SJCRH30 (cell line): ENCODE measurements around the gene B9D2. TPM values are rescaled to one million over a fixed set of nuclear protein-coding genes. Genes with fewer than 3 reads are reported as not detected.
A peak's percentile ranks its signal among the peaks of the same experiment; 100 is the strongest.
"Not testable (repeated sequence)": the region's sequence is repeated elsewhere in the genome, so short reads cannot be mapped to it uniquely, and the experiment has no call there.

Experiments used
- DNase-seq, 2 experiments: peaks; one replicate each; pipeline ENCODE4 v3.0.0-alpha.2; 2015 to 2020
- H3K27ac ChIP-seq: fragments of 250-450 bp; sonication (Bioruptor Pico); 2 replicates; pipeline ENCODE4 v1.5.1; 2020; ENCODE audit warnings: mild to moderate bottlenecking, moderate library complexity
- H3K27me3 ChIP-seq: fragments of 250-450 bp; sonication (Bioruptor Pico); 2 replicates; pipeline ENCODE4 v1.5.1; 2020; ENCODE audit warnings: mild to moderate bottlenecking, moderate library complexity
- H3K36me3 ChIP-seq: fragments of 250-450 bp; sonication (Bioruptor Pico); 2 replicates; pipeline ENCODE4 v1.5.1; 2020; ENCODE audit warnings: mild to moderate bottlenecking, moderate library complexity
- H3K4me1 ChIP-seq: fragments of 250-450 bp; sonication (Bioruptor Pico); 2 replicates; pipeline ENCODE4 v1.5.1; 2020; ENCODE audit warnings: mild to moderate bottlenecking, moderate library complexity
- H3K4me3 ChIP-seq: fragments of 250-450 bp; sonication (Bioruptor Pico); 2 replicates; pipeline ENCODE4 v1.5.1; 2020; ENCODE audit warnings: mild to moderate bottlenecking, moderate library complexity
- H3K9me3 ChIP-seq: fragments of 250-450 bp; sonication (Bioruptor Pico); replicated peaks from 2 replicates; pipeline ENCODE4 v1.5.1; 2020; ENCODE audit warnings: mild to moderate bottlenecking, moderate library complexity
- total RNA-seq: library from RNA; depleted of rRNA; stranded (reverse); fragments of >200 nt; shearing (Covaris generic); gene quantifications from 2 replicates; pipeline ENCODE4 v1.2.3, GENCODE V29; 2014

Gene B9D2
- total RNA-seq, 1 experiment from 2014 or later = 2.9 TPM

DNA sequence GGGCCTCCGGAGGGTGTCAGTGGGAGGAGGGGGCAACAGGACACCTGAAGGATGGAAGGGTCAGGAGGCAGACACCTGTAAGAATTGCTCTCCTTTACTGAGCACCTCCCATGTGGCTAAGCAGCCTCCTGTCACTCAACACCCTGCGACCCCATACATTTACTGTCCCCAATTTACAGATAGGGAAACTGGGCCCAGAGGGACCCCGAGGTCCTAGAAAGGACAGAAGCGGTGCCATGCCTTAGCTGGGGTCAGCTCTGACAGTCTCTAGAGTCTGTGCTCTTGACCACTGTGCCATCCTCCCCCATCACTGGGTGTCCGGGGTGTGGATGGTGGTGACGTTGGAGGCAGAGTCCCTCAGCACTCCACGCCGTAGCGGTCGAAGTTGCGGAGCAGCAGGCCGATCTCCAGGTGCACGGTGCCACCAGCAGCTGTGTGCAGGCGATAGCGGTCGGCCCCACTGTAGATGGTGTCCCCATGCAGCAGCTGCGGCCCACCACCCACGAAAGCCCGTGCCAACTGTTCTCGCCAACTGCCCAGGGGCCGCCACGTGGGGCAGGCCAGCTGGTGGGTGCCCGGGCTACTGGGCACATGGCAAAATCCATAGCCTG lies 9.5 kb downstream of the B9D2 start:
- no peak for DNase-seq

DNA sequence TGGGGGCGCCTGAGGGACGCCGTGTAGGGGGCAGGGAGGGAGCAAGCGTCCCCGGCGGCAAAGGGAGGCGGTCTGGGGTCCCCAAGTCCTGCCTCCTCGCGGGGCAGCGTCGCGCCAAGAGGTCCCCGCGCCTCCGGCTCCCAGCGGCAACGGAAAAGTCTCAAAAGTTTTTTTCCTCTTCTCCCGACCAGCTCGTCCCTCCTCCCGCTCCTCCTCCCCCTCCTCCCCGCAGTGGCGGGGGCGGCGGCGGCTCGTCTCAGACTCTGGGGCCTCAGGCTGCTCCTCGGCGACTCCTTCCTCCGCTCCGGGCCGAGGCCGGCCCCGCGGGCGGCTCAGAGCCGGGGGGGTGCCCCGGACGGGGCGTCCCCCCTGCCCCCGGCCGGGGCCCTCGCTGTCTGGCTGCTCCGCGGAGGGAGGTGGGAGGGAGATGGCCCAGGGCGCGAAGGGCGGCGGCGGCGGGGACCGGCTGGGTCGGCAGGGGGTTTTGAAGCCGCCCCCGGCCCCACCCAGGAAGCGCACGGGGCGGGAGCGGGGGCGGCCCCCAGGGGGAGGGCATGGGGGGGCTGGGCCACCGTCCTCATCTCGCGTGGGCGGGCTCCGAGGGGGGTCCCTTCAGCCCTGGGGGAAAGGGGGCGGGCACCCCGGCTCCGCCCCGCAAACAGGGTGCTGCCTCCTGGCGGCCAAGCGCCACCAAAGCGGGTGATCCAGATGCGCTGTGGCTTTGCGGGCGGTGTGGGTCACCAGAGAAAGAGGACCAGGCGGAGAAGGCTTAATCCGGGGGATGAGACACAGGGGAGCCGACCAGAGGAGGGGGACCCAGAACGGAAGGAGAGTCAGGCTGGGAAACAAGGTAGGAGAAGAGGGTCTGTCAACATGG lies 10.2 kb downstream of the B9D2 start, which contains the start of gene TGFB1:
TGFB1 (minus strand) TSS at position 457 of the 877 bp plus-strand sequence. CDS start 878 bp downstream, outside the sequence.
- DNase-seq = peak; percentile 90 to 92
- Histone ChIP-seq H3K27ac (peak within 1 kb of the TSS; percentile 13; the same call in 1 of the 2 replicates), H3K9me3 (no peaks in the 10 kb centered on the region), H3K36me3 (0 out of 2 replicates have a peak, but pooled peaks cover 4% of the 10 kb centered on the region), H3K27me3 (no peaks in the 10 kb centered on the region), H3K4me1 (no peaks in the 10 kb centered on the region; the same call in 1 of the 2 replicates), H3K4me3 (peak within 1 kb of the TSS; percentile 88)

More for the DNA sequence above, 9.5 kb downstream of the B9D2 start:
- no peaks in the 10 kb centered on the region; the same call in 1 of the 2 replicates for H3K4me1 ChIP-seq
- H3K36me3 ChIP-seq = 0 out of 2 replicates have a peak, but pooled peaks cover under 1% of the 10 kb centered on the region
- H3K9me3 ChIP-seq = no peaks in the 10 kb centered on the region
- H3K27me3 ChIP-seq = no peaks in the 10 kb centered on the region
- H3K4me3 ChIP-seq = peak overlapping the region; percentile 88
- H3K27ac ChIP-seq = no peak overlapping the region

DNA sequence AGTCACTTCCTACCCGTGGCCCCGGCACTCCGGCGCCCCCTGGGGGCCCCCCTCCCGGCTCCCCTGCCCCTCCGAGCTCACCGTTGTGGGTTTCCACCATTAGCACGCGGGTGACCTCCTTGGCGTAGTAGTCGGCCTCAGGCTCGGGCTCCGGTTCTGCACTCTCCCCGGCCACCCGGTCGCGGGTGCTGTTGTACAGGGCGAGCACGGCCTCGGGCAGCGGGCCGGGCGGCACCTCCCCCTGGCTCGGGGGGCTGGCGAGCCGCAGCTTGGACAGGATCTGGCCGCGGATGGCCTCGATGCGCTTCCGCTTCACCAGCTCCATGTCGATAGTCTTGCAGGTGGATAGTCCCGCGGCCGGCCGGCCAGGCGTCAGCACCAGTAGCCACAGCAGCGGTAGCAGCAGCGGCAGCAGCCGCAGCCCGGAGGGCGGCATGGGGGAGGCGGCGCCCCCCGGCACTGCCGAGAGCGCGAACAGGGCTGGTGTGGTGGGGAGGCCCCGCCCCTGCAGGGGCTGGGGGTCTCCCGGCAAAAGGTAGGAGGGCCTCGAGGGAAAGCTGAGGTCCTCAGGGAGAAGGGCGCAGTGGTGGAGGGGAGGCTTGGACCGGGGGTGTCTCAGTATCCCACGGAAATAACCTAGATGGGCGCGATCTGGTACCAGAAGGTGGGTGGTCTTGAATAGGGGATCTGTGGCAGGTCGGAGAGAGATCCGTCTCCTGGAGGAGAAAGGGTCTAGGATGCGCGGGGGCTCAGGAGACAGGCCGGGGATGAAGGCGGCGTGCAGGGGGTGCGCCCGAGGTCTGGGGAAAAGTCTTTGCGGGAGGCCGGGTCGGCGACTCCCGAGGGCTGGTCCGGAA lies 11.1 kb downstream of the B9D2 start:
- Histone ChIP-seq H3K27me3 (no peaks in the 10 kb centered on the region), H3K27ac (peak overlapping the region; percentile 13; the same call in 1 of the 2 replicates), H3K9me3 (no peaks in the 10 kb centered on the region), H3K4me1 (no peaks in the 10 kb centered on the region; the same call in 1 of the 2 replicates), H3K4me3 (peak overlapping the region; percentile 88), H3K36me3 (peaks cover 7% of the 10 kb centered on the region; the same call in 1 of the 2 replicates)
- DNase-seq = peak; percentile 79 to 80

DNA sequence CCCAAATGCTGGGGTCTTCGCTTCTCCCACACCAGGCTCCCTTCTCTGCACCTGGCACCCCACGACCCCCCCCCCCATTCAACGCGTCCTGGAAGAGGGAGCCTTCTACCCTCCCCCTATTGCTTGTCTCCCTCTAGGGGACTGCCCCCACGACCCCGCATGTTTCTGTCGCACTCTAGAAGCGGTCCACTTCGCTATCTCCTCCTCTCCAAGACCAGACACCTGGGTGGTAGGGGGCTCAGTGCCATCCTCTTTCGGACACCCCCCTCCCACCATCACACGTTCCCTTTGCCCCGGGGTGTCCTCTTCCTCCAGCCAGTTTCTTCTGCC lies 11.7 kb downstream of the B9D2 start:
- H3K27ac ChIP-seq = no peak overlapping the region
- no peaks in the 10 kb centered on the region for H3K9me3 ChIP-seq
- no peaks in the 10 kb centered on the region; the same call in 1 of the 2 replicates for H3K4me1 ChIP-seq
- peaks cover 13% of the 10 kb centered on the region for H3K36me3 ChIP-seq
- H3K27me3 ChIP-seq = no peaks in the 10 kb centered on the region
- H3K4me3 ChIP-seq = peak overlapping the region; percentile 88
- no peak for DNase-seq

DNA sequence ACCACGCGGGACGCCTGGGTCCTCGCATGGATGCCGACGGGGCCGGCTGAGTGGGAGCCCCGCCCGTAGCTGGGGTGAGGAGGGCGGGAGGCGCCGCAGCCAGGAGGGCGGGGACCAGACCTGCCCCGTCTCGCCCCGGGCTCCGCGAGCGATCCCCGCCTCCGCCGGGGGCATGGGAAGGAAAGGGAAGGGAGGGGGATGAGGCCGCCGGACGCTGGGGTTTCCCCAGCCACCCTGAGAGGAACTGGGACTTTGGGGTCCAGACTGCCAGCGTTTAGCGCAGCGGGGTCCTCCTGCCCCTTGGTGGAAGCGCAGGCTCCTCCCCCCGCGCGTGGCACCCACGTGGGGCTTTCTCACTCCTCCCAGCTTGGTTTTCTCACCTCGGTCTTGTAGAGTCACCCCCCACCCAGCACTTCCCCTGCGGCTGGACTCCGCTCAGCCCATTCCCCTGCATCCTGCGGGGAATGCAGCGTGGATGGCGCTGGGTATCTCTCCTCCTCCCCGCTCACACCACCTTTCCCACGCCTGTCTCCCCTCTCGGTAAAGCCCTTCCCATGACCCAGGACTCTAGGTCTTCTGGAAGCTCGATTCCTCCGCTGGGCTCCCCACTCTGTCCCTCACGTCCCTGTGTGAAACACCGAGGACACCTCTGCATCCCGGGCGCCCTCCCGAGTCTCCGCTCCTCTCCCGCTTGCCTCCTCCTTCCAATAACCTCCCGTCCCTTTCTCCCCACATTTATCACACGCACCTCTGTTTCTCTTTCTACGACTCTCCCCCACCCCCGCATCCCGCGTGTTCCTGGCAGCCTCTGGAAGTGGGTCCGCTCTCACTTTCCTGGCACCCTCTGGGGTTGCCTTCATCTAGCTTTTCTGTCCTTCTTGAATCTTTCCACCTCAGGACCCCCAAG lies 12.4 kb downstream of the B9D2 start:
- no peak for DNase-seq
- H3K4me1 ChIP-seq = no peaks in the 10 kb centered on the region; the same call in 1 of the 2 replicates
- H3K9me3 ChIP-seq = no peaks in the 10 kb centered on the region
- H3K36me3 ChIP-seq = peaks cover 19% of the 10 kb centered on the region
- H3K27me3 ChIP-seq = no peaks in the 10 kb centered on the region
- peak overlapping the region; percentile 88 for H3K4me3 ChIP-seq
- H3K27ac ChIP-seq = no peak overlapping the region

DNA sequence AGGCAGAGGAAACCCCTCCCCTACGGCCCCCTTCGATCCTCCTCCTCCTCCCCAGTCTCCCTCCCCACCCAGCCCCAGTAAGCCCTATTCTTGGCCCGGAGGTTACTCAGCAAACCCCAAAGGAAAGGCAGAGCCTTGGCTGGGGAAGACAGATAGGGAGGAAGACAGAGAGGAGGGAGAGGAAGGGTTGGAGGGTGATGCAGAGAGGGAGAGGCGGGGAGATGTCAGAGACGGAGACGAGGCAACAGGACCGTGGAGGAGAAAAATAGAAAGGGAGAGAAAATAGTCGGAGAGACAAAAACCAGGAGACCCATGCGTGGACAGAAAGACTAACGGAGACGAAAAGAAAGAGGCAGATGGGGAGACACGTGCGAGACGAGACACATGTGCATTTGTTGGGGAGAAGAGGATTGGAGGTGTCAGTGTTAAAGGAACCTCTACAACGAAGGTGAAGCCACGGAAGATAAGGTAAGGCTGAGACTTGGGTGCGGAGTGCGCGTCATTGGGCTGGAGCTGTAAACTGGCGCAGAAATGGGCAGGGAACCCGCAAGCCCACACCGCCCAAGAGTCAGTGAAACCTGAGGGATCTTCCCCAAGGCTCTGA lies 13.1 kb downstream of the B9D2 start:
- no peaks in the 10 kb centered on the region; the same call in 1 of the 2 replicates for H3K4me1 ChIP-seq
- no peaks in the 10 kb centered on the region for H3K9me3 ChIP-seq
- no peak overlapping the region for H3K4me3 ChIP-seq
- H3K27me3 ChIP-seq = no peaks in the 10 kb centered on the region
- no peak overlapping the region for H3K27ac ChIP-seq
- peaks cover 21% of the 10 kb centered on the region for H3K36me3 ChIP-seq
- no peak for DNase-seq

DNA sequence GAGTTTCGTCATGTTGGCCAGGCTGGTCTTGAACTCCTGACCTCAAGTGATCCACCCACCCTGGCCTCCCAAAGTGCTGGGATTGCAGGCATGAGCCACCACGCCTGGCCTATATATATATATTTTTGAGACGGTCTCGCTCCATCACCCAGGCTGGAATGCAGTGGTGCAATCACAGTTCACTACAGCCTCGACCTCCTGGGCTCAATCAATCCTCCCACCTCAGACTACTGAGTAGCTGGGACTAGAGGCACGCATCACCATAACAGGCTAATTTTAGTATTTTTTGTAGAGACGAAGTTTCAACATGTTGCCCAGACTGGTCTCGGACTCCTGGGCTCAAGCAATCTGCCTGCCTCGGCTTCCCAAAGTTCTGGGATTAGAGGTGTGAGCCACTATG lies 17.0 kb downstream of the B9D2 start:
- not testable (repeated sequence) for H3K9me3 ChIP-seq, H3K4me1 ChIP-seq, H3K27me3 ChIP-seq, DNase-seq, H3K27ac ChIP-seq, H3K4me3 ChIP-seq
- H3K36me3 ChIP-seq = peaks cover 39% of the 10 kb centered on the region

DNA sequence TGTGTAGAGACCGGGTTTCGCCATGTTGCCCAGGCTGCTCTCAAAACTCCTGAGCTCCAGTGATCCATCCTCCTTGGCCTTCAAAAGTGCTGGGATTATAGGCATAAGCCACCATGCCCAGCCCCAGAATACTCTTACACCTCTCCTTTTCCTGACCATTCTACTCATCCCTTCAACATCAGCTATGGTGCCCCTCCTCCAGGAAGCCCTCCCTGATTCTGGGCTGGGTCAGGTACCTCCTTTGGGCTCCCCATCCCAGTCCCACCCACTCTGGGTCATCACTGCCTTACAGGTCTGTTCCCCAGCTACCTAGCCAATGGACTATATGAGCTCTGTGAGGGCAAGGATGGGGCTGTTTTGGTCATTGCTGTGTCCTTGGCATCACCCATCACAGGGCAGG lies 19.8 kb downstream of the B9D2 start:
- H3K36me3 ChIP-seq = peaks cover 49% of the 10 kb centered on the region
- no peak overlapping the region for H3K27ac ChIP-seq
- no peaks in the 10 kb centered on the region for H3K9me3 ChIP-seq
- H3K27me3 ChIP-seq = no peaks in the 10 kb centered on the region
- DNase-seq = no peak
- H3K4me3 ChIP-seq = no peak overlapping the region
- no peaks in the 10 kb centered on the region for H3K4me1 ChIP-seq

DNA sequence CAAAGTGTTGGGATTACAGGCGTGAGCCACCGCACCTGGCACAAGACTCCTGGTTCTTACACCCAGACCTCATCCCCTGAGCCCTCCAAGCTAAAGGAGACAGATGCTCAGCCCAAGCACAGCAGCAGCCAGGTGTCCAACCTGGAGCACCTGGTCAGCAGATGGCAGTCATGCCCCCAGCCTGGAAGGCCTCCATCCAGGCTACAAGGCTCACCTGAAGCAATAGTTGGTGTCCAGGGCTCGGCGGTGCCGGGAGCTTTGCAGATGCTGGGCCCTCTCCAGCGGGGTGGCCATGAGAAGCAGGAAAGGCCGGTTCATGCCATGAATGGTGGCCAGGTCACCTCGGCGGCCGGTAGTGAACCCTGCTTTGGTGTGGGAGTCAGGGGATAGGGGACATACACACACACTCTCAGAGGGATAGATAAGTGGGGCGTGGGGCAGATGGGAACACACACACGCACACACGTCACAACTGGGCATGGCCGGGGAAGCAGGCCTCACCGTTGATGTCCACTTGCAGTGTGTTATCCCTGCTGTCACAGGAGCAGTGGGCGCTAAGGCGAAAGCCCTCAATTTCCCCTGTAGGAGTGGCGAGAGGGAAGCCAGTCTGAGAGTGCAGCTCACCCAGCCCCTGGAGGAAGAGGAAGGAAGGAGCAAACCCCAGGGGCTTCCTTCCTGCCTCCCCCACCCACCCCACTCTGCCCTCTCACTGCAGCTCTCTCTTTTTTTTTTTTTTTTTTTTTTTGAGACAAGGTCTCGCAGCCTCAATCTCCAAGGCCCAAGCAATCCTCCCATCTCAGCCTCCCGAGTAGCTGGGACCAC lies 22.1 kb downstream of the B9D2 start:
- no peaks in the 10 kb centered on the region for H3K4me1 ChIP-seq
- no peaks in the 10 kb centered on the region for H3K27me3 ChIP-seq
- no peak overlapping the region for H3K27ac ChIP-seq
- no peak overlapping the region for H3K4me3 ChIP-seq
- H3K36me3 ChIP-seq = peaks cover 44% of the 10 kb centered on the region
- no peak for DNase-seq
- no peaks in the 10 kb centered on the region for H3K9me3 ChIP-seq

DNA sequence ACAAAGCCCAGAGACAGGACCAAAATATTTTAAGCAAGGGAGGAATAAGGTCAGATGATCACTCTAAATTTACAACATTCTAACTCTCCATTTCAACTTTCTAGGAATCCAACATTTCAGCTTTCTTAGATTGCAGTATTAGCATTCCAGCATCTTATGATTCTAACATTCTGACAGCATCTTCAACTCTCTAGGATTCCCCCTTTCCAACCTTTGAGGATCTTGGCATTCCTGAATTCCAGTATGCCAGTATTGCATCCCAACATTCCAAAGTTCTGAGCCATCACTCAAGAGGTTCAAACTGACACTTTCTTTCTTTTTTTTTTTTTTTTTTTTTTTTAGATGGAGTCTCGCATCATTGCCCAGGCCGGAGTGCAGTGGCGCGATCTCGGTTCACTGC lies 24.0 kb downstream of the B9D2 start:
- Histone ChIP-seq H3K36me3 (peaks cover 52% of the 10 kb centered on the region), H3K27ac (no peak overlapping the region), H3K4me1 (no peaks in the 10 kb centered on the region), H3K9me3 (no peaks in the 10 kb centered on the region), H3K4me3 (no peak overlapping the region), H3K27me3 (no peaks in the 10 kb centered on the region)
- no peak for DNase-seq

DNA sequence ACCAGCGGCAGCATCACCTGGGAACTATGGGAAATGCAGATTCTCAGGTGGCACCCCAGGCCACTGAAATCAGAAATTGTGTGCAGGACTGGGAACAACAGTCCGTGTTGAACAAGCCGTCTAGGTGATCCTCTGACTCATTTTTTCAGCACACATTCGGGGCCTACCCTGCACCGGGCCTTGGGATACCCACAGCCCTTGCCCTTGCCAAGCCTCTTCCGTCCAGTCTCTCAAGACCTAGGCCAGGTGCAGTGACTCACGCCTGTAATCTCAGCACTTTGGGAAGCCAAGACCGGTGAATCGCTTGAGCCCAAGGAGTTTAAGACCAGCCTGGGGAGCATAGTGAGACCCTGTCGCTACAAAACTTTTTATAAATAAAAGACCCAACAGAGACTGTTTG lies 28.5 kb downstream of the B9D2 start:
- no peak for DNase-seq
- Histone ChIP-seq H3K9me3 (no peaks in the 10 kb centered on the region), H3K36me3 (peaks cover 42% of the 10 kb centered on the region), H3K27ac (no peak overlapping the region), H3K4me3 (no peak overlapping the region), H3K27me3 (no peaks in the 10 kb centered on the region), H3K4me1 (no peaks in the 10 kb centered on the region)

DNA sequence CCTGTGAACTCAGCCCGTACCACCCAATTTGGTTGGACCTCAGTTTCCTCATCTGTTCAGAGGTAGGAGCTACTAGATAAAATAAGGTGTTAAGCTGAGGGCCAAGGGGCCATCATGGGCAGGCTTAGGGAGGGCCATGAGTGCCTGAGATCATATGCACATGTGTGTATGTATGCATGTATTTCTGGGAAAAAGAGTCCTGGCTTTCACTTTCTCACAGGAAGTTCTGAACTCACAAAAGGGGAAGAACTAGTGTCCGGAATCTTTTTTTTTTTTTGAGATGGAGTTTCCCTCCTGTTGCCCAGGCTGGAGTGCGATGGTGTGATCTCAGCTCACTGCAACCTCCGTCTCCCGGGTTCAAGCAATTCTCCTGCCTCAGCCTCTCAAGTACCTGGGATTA lies 29.2 kb downstream of the B9D2 start:
- Histone ChIP-seq H3K27ac (no peak overlapping the region), H3K27me3 (no peaks in the 10 kb centered on the region), H3K4me3 (no peak overlapping the region), H3K9me3 (no peaks in the 10 kb centered on the region), H3K36me3 (peaks cover 42% of the 10 kb centered on the region; the same call in 1 of the 2 replicates), H3K4me1 (no peaks in the 10 kb centered on the region)
- no peak for DNase-seq

DNA sequence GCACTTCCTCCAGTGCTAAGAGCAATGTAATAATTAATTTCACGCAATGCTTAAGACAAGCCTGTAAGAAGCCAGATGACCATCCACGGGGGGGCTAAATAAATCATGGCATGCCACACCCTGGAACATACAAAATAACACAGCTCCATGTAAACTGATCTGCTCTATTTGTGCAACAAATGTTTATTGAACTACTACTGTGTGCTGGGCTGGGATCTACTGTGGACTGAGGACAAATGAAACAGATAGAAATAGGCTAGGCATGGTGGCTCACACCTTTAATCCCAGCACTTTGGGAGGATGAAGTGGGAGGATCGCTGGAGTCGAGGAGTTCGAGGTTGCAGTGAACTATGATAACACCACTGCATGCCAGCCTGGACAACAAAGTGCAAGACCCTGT lies 31.5 kb downstream of the B9D2 start:
- DNase-seq = no peak
- Histone ChIP-seq H3K9me3 (no peaks in the 10 kb centered on the region), H3K36me3 (peaks cover 41% of the 10 kb centered on the region), H3K4me3 (no peak overlapping the region), H3K4me1 (no peaks in the 10 kb centered on the region), H3K27me3 (no peaks in the 10 kb centered on the region), H3K27ac (no peak overlapping the region)
